NCI-H2029 (cell line): ENCODE data around the gene SIDT2.
"Not testable (repeated sequence)": the region's sequence is repeated elsewhere in the genome, so short reads cannot be mapped to it uniquely, and the experiment has no call there.

ENCODE experiments used
- DNase-seq: peaks from one replicate; lab custom pipeline; 2025; lab: John Stamatoyannopoulos, UW

Gene SIDT2

GRCh38 chr11:117204283-117205080 is 25.9 kb downstream of the SIDT2 start:
- DNase-seq, result no peak

- no peak for DNase-seq
These were observed 26.8 kb downstream of the SIDT2 start for GRCh38 chr11:117205211-117205818.

GRCh38 chr11:117206111-117206510 is 27.6 kb downstream of the SIDT2 start:
- not testable (repeated sequence) for DNase-seq

GRCh38 chr11:117206859-117207258 is 28.3 kb downstream of the SIDT2 start:
- DNase-seq, result not testable (repeated sequence)

GRCh38 chr11:117207481-117207880 is 28.9 kb downstream of the SIDT2 start:
- not testable (repeated sequence) for DNase-seq

- DNase-seq, result not testable (repeated sequence)
These were observed 30.2 kb downstream of the SIDT2 start for GRCh38 chr11:117208710-117209109.

- not testable (repeated sequence) for DNase-seq
These were observed 31.0 kb downstream of the SIDT2 start for GRCh38 chr11:117209351-117210125.

- DNase-seq, result no peak
These were observed 32.1 kb downstream of the SIDT2 start for GRCh38 chr11:117210620-117211019.

- no peak for DNase-seq
These were observed 34.3 kb downstream of the SIDT2 start for GRCh38 chr11:117212697-117213355.

- no peak for DNase-seq
These were observed 36.0 kb downstream of the SIDT2 start for GRCh38 chr11:117214404-117215110.

GRCh38 chr11:117217141-117218084 is 38.9 kb downstream of the SIDT2 start:
- no peak for DNase-seq

GRCh38 chr11:117218133-117218915 is 39.8 kb downstream of the SIDT2 start:
- no peak for DNase-seq

GRCh38 chr11:117219001-117219400 is 40.5 kb downstream of the SIDT2 start:
- no peak for DNase-seq

GRCh38 chr11:117219455-117219854 is 40.9 kb downstream of the SIDT2 start:
- DNase-seq, result no peak

GRCh38 chr11:117219995-117220394 is 41.5 kb downstream of the SIDT2 start:
- DNase-seq, result no peak

GRCh38 chr11:117220568-117220967 is 42.0 kb downstream of the SIDT2 start:
- no peak for DNase-seq

- DNase-seq, result peak; percentile 56
These were observed 42.6 kb downstream of the SIDT2 start for GRCh38 chr11:117220999-117221774.

- DNase-seq, result peak; percentile 81
These were observed 43.4 kb downstream of the SIDT2 start for GRCh38 chr11:117221775-117222517.
